Measurements from ENCODE around the gene KCTD8. TPM values are rescaled to one million over a fixed set of nuclear protein-coding genes. Genes with fewer than 3 reads are reported as not detected.

KCTD8 gene
- total RNA-seq, 1 experiment from 2014 or later = 0.16 TPM

- DNase-seq (ENCODE audit: unreplicated experiment) = peak; percentile 67
- Mint-ChIP-seq H3K9me3 (ENCODE audit: unreplicated experiment) (no peaks in the 10 kb centered on the region), H3K27ac (ENCODE audit: low read depth, unreplicated experiment) (no peak overlapping the region), H3K4me3 (ENCODE audit: unreplicated experiment) (no peak overlapping the region), H3K27me3 (ENCODE audit: insufficient read depth, unreplicated experiment) (no peaks in the 10 kb centered on the region), H3K4me1 (ENCODE audit: insufficient read depth, unreplicated experiment) (no peaks in the 10 kb centered on the region), H3K36me3 (ENCODE audit: insufficient read depth, unreplicated experiment) (no peaks in the 10 kb centered on the region)
- CTCF ChIA-PET = interaction anchor here (0.6 to 1.6 kb wide), 32 partner anchors 8 to 1564 kb away, joined by 3 to 18 read pairs (median 3); no protein-coding TSS in a partner anchor
- intact Hi-C loops (cut with micrococcal nuclease) = loop anchor here (1.0 to 2.0 kb wide), 4 partner anchors 643 to 1431 kb away; no protein-coding TSS in a partner anchor
- peak; percentile 71 for TF ChIP-seq CTCF (IDR thresholded peaks at IDR 0.05; ENCODE audit: unreplicated experiment)
- no TSS peak for BruUV-seq (replicated peaks)
- POLR2A ChIA-PET = interaction anchor here (0.9 to 1.1 kb wide), 2 partner anchors 65 to 1296 kb away, joined by 3 to 5 read pairs; no protein-coding TSS in a partner anchor
Observed at GRCh38 chr4:44425614-44426208, 22.9 kb downstream of the KCTD8 start.

GRCh38 chr4:44422912-44423311 lies 25.7 kb downstream of the KCTD8 start:
- Mint-ChIP-seq H3K9me3 (ENCODE audit: unreplicated experiment) (no peaks in the 10 kb centered on the region), H3K4me1 (ENCODE audit: insufficient read depth, unreplicated experiment) (no peaks in the 10 kb centered on the region), H3K36me3 (ENCODE audit: insufficient read depth, unreplicated experiment) (no peaks in the 10 kb centered on the region), H3K4me3 (ENCODE audit: unreplicated experiment) (no peak overlapping the region), H3K27me3 (ENCODE audit: insufficient read depth, unreplicated experiment) (no peaks in the 10 kb centered on the region), H3K27ac (ENCODE audit: low read depth, unreplicated experiment) (no peak overlapping the region)
- ChIA-PET POLR2A (no interaction called here), CTCF (interaction anchor here (1.0 to 1.4 kb wide), 2 partner anchors 644 to 645 kb away, joined by 3 to 6 read pairs; no protein-coding TSS in a partner anchor)
- DNase-seq (ENCODE audit: unreplicated experiment) = no peak
- TF ChIP-seq CTCF (IDR thresholded peaks at IDR 0.05; ENCODE audit: unreplicated experiment) = no peak
- BruUV-seq (replicated peaks) = no TSS peak
- intact Hi-C loops (cut with micrococcal nuclease) = no loop called here

- TF ChIP-seq CTCF (IDR thresholded peaks at IDR 0.05; ENCODE audit: unreplicated experiment) = no peak
- intact Hi-C loops (cut with micrococcal nuclease) = no loop called here
- ChIA-PET POLR2A (no interaction called here), CTCF (interaction anchor here (0.6 to 1.4 kb wide), 2 partner anchors 35 to 642 kb away, joined by 3 read pairs; no protein-coding TSS in a partner anchor)
- Mint-ChIP-seq H3K4me3 (ENCODE audit: unreplicated experiment) (no peak overlapping the region), H3K9me3 (ENCODE audit: unreplicated experiment) (no peaks in the 10 kb centered on the region), H3K27ac (ENCODE audit: low read depth, unreplicated experiment) (no peak overlapping the region), H3K27me3 (ENCODE audit: insufficient read depth, unreplicated experiment) (no peaks in the 10 kb centered on the region), H3K4me1 (ENCODE audit: insufficient read depth, unreplicated experiment) (no peaks in the 10 kb centered on the region), H3K36me3 (ENCODE audit: insufficient read depth, unreplicated experiment) (no peaks in the 10 kb centered on the region)
- no peak for DNase-seq (ENCODE audit: unreplicated experiment)
- no TSS peak for BruUV-seq (replicated peaks)
Observed at GRCh38 chr4:44421330-44422065, 27.1 kb downstream of the KCTD8 start.

GRCh38 chr4:44415251-44415650 lies 33.4 kb downstream of the KCTD8 start:
- no peaks in the 10 kb centered on the region for H3K4me1 Mint-ChIP-seq (ENCODE audit: insufficient read depth, unreplicated experiment)
- DNase-seq (ENCODE audit: unreplicated experiment) = no peak
- H3K27ac Mint-ChIP-seq (ENCODE audit: low read depth, unreplicated experiment) = no peak overlapping the region
- H3K36me3 Mint-ChIP-seq (ENCODE audit: insufficient read depth, unreplicated experiment) = no peaks in the 10 kb centered on the region
- peaks cover 14% of the 10 kb centered on the region for H3K9me3 Mint-ChIP-seq (ENCODE audit: unreplicated experiment)
- POLR2A ChIA-PET = no interaction called here
- no peak for TF ChIP-seq CTCF (IDR thresholded peaks at IDR 0.05; ENCODE audit: unreplicated experiment)
- CTCF ChIA-PET = no interaction called here
- no peaks in the 10 kb centered on the region for H3K27me3 Mint-ChIP-seq (ENCODE audit: insufficient read depth, unreplicated experiment)
- no peak overlapping the region for H3K4me3 Mint-ChIP-seq (ENCODE audit: unreplicated experiment)
- intact Hi-C loops (cut with micrococcal nuclease) = no loop called here
- no TSS peak for BruUV-seq (replicated peaks)

All from MCF 10A (cell line).